ENCODE results near the gene MRPL28. TPM values are rescaled to one million over a fixed set of nuclear protein-coding genes. Genes with fewer than 3 reads are reported as not detected.
A peak's percentile ranks its signal among the peaks of the same experiment; 100 is the strongest.

MRPL28 gene
- total RNA-seq, 1 donor from 2014 or later, result 80.4 TPM

DNA sequence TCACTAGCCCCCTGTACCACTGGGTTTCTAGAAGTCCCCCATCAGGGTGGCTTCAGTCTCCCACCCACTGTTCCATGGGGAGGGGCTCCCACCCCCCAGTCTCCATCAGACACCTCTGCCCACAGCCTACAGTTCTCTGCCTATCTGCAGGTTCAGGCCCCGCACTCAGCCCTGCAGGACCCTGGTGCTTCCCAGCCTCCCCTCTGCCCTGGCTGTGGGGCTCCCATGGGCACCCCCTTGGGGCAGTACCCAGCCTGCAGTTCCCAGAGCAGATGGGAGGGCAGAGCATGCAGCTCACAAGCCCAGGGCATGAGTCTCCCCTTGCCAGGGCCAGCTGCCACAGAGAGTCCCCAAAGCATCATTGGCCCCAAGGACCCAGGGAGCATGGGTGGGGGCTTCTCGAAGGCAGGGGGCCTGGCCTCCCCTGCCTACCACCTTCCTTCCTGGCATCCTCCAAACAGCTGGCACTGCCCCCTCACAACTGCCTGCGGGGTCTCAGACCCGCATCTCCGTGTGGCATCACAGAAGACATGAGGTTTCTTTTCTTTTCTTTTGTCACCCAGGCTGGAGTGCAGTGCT, 2.8 kb upstream of the MRPL28 start:
- Mint-ChIP-seq H3K27me3 (ENCODE audit: low read depth) (peaks cover 4% of the 10 kb centered on the region), H3K9me3 (no peaks in the 10 kb centered on the region), H3K36me3 (ENCODE audit: low read depth) (no peaks in the 10 kb centered on the region), H3K4me1 (peaks cover 9% of the 10 kb centered on the region), H3K4me3 (peak overlapping the region; percentile 61), H3K27ac (ENCODE audit: unreplicated experiment) (no peak overlapping the region)
- TF ChIP-seq, protein P1, sequence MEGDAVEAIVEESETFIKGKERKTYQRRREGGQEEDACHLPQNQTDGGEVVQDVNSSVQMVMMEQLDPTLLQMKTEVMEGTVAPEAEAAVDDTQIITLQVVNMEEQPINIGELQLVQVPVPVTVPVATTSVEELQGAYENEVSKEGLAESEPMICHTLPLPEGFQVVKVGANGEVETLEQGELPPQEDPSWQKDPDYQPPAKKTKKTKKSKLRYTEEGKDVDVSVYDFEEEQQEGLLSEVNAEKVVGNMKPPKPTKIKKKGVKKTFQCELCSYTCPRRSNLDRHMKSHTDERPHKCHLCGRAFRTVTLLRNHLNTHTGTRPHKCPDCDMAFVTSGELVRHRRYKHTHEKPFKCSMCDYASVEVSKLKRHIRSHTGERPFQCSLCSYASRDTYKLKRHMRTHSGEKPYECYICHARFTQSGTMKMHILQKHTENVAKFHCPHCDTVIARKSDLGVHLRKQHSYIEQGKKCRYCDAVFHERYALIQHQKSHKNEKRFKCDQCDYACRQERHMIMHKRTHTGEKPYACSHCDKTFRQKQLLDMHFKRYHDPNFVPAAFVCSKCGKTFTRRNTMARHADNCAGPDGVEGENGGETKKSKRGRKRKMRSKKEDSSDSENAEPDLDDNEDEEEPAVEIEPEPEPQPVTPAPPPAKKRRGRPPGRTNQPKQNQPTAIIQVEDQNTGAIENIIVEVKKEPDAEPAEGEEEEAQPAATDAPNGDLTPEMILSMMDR (conservative IDR thresholded peaks at IDR 0.05), result no peak
- DNase-seq (ENCODE audit: low read depth, low spot score), result no peak

DNA sequence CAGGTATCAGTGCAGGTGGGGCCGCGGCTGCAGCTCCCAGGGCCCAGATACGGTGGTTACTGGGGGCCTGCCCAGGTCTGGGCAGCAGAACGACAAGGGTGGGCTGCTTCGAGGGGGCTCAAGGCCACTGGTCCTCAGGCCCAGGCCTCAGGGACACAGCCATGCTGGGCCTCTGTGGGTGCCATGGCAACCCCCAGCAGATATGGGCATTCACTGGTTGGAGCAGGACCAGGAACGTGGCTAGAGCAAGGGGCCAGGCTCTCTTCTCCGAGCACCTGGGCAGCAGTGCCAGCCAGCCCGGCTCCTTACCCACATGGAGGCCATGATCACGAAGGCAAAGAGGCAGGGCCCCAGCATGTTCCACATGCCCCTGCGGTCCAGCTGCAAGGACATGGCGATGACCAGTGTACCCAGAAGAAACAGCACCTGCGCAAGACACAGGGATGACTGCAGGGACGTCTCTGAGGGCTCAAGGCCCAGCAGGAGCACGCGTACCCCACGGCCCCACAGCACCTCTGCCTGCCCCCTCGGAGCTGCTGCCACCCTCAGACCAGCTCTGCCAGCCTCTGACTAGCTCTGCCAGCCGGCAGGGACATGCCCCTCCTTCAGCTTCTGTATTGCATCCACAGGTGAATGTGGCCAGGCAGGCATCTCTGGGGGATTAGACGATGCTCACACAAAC, 2.1 kb upstream of the MRPL28 start:
- no peaks in the 10 kb centered on the region for H3K36me3 Mint-ChIP-seq (ENCODE audit: low read depth)
- no peaks in the 10 kb centered on the region for H3K9me3 Mint-ChIP-seq
- no peak overlapping the region for H3K27ac Mint-ChIP-seq (ENCODE audit: unreplicated experiment)
- TF ChIP-seq, protein P1 (conservative IDR thresholded peaks at IDR 0.05), result no peak
- no peak for DNase-seq (ENCODE audit: low read depth, low spot score)
- H3K4me1 Mint-ChIP-seq, result peaks cover 9% of the 10 kb centered on the region
- peak overlapping the region; percentile 92 for H3K4me3 Mint-ChIP-seq
- peaks cover 4% of the 10 kb centered on the region for H3K27me3 Mint-ChIP-seq (ENCODE audit: low read depth)

DNA sequence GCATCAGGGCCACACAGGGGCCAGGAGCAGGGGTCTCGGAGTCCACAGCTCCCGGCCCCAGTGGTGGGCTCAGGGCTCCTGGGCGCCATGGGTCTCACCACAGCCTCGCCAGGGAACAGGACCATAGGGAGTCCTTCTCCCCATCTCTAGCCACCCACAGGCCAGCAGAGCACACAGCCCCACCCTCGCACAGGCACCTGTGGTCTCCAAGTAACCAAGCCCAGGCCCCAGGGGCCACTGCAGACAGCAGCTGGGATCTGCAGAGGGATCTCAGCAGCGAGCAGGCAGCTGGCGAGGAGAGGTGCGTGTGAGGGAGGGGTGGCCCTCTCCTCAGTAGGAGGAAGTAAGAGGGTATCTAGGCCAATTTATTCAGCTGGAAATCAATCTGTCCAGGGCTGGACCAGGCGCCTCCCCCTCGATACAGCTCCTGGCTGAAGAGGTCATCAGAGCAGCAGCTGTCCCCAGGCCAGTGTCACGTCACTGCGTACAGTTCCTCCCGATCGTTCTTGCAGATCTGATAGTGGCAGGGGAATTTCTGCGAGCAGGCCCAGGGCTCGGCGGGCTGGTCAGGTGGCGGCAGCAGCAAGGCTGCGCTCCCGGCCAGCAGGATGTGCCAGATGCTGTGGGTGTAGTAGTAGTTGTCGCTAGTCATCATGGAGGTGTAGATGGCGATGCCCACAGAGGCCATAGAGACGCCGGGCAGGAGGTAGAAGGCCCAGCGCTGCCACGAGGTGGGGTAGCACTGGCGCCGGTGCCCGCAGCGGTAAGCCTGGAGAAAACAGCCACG, 1.4 kb upstream of the MRPL28 start:
- TF ChIP-seq, protein P1 (conservative IDR thresholded peaks at IDR 0.05), result no peak
- Mint-ChIP-seq H3K27me3 (ENCODE audit: low read depth) (peaks cover 4% of the 10 kb centered on the region), H3K4me1 (peaks cover 9% of the 10 kb centered on the region), H3K4me3 (peak overlapping the region; percentile 92), H3K9me3 (no peaks in the 10 kb centered on the region), H3K36me3 (ENCODE audit: low read depth) (no peaks in the 10 kb centered on the region), H3K27ac (ENCODE audit: unreplicated experiment) (peak overlapping the region; percentile 57)
- no peak for DNase-seq (ENCODE audit: low read depth, low spot score)

DNA sequence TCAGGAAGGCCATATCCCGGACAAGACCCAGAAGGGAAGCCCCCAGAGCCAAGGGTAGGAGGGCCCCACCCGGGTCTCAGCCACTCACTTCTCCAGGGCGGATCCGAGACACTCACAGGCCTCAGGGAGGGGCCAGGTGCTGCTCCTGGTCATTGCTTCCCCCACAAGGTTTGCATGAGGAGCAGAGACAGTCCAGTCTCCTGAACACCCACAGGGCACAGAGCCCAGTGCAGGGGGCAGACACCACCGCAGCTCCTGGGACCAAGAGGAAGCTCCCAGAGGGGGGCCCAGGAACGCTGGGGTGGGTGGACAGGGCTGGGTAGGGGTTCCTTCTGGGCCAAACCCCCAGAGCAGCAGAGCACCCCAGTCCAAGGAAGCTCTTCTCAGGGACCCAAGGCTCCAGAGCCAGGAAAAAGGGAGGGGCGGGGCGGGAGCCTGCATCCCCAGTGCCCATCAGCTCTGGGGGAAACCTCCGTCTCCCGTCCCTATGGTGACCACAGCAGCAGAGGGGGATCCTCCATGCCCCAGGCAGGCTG, 709 bp upstream of the MRPL28 start:
- Mint-ChIP-seq H3K4me3 (peak overlapping the region; percentile 92), H3K4me1 (peaks cover 9% of the 10 kb centered on the region), H3K9me3 (no peaks in the 10 kb centered on the region), H3K27me3 (ENCODE audit: low read depth) (peaks cover 4% of the 10 kb centered on the region), H3K36me3 (ENCODE audit: low read depth) (no peaks in the 10 kb centered on the region), H3K27ac (ENCODE audit: unreplicated experiment) (no peak overlapping the region)
- no peak for DNase-seq (ENCODE audit: low read depth, low spot score)
- TF ChIP-seq, protein P1 (conservative IDR thresholded peaks at IDR 0.05), result no peak

DNA sequence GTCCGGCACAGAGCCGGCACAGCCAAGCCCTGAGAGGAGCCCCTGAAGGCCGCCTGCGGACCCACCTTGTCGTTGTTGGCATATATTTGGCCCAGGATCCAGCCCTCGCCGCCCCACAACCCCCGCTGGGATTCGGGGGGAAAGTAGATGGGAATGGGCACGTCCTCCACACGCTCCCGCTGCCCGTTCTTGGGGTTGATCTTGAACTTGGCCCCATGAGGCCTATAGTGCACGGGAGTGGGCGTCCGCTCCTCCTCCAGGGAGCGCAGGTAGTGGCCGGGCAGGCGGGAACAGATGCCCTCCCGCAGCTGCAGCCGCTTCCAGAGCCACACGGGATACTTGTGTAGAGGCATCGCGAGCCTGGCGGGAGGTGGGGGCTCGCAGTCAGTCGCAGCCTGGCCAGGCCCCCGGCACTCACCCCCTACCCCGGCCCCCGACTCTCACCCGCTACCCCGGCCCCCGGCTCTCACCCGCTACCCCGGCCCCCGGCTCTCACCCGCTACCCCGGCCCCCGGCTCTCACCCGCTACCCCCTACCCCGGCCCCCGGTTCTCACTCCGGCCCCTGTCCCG, 387 bp downstream of the MRPL28 start:
- TF ChIP-seq, protein P1 (conservative IDR thresholded peaks at IDR 0.05), result no peak
- Mint-ChIP-seq H3K36me3 (ENCODE audit: low read depth) (no peaks in the 10 kb centered on the region), H3K27ac (ENCODE audit: unreplicated experiment) (no peak overlapping the region), H3K4me1 (peaks cover 9% of the 10 kb centered on the region), H3K9me3 (no peaks in the 10 kb centered on the region), H3K27me3 (ENCODE audit: low read depth) (peaks cover 4% of the 10 kb centered on the region), H3K4me3 (peak overlapping the region; percentile 92)
- DNase-seq (ENCODE audit: low read depth, low spot score), result no peak

All from neural crest cell (in vitro differentiated cells).